ENCODE results near the gene AP1G2.

GRCh38 chr14:23604148-23604547 is 36.6 kb upstream of the AP1G2 start:
- TF ChIP-seq CTCF (IDR thresholded peaks at IDR 0.05) (no peak), POLR2A (IDR thresholded peaks at IDR 0.05) (no peak)

Measured in body of pancreas (tissue), 4 donors.